ENCODE measurements around the gene CBL. TPM values are rescaled to one million over a fixed set of nuclear protein-coding genes. Genes with fewer than 3 reads are reported as not detected.

Gene CBL
- total RNA-seq, 4 donors from 2014 or later, result 10.0 to 39.9 (median 13.0) TPM

DNA sequence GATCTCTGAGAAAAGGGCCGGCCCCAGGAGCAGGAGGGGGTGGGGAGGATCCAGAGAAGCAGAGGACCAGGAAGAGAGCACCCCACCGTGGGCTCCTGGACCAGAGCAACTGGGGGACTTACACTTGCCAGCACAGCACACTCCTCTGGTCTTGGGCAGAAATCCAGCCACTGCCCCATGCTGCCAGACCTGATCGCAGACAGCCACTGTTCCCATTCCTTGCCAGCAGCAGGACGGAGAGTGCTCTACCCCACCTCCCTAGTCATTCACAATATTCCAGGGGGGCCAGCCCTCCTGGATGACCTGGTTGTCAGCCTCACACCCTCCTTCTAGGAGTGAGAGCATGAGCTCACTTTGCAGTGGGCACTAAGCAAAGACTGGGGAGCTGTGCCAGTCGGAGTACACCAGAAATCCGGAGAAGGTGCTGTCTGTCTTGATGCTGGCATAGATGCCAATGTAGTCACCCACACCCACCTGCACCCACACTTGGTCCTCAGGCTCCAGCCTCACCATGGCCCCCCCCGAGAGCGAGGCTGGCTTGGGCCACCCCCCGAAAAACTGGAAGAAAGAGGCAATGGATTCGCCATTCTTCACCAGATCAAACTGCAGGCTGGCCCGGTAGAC lies 132.9 kb downstream of the CBL start:
- DNase-seq, result no peak
- peak overlapping the region; percentile 49 to 63 for H3K4me3 ChIP-seq
- no peaks in the 10 kb centered on the region for H3K27me3 ChIP-seq
- TF ChIP-seq POLR2A (IDR thresholded peaks at IDR 0.05), result no peak
- TF ChIP-seq, protein P1, sequence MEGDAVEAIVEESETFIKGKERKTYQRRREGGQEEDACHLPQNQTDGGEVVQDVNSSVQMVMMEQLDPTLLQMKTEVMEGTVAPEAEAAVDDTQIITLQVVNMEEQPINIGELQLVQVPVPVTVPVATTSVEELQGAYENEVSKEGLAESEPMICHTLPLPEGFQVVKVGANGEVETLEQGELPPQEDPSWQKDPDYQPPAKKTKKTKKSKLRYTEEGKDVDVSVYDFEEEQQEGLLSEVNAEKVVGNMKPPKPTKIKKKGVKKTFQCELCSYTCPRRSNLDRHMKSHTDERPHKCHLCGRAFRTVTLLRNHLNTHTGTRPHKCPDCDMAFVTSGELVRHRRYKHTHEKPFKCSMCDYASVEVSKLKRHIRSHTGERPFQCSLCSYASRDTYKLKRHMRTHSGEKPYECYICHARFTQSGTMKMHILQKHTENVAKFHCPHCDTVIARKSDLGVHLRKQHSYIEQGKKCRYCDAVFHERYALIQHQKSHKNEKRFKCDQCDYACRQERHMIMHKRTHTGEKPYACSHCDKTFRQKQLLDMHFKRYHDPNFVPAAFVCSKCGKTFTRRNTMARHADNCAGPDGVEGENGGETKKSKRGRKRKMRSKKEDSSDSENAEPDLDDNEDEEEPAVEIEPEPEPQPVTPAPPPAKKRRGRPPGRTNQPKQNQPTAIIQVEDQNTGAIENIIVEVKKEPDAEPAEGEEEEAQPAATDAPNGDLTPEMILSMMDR (IDR thresholded peaks at IDR 0.05), result no peak
- H3K4me1 ChIP-seq, result peaks cover 0 to 21% of the 10 kb centered on the region in 2 donors
- H3K36me3 ChIP-seq, result no peaks in the 10 kb centered on the region
- H3K9me3 ChIP-seq, result no peaks in the 10 kb centered on the region
- intact Hi-C loops (cut with DNase I; ENCODE audit: low total_unique reads), result loop anchor here (10.0 kb wide), 1 partner anchor 244 kb away; a partner anchor contains a TSS
- peak overlapping the region; percentile 83 to 95 for H3K27ac ChIP-seq

DNA sequence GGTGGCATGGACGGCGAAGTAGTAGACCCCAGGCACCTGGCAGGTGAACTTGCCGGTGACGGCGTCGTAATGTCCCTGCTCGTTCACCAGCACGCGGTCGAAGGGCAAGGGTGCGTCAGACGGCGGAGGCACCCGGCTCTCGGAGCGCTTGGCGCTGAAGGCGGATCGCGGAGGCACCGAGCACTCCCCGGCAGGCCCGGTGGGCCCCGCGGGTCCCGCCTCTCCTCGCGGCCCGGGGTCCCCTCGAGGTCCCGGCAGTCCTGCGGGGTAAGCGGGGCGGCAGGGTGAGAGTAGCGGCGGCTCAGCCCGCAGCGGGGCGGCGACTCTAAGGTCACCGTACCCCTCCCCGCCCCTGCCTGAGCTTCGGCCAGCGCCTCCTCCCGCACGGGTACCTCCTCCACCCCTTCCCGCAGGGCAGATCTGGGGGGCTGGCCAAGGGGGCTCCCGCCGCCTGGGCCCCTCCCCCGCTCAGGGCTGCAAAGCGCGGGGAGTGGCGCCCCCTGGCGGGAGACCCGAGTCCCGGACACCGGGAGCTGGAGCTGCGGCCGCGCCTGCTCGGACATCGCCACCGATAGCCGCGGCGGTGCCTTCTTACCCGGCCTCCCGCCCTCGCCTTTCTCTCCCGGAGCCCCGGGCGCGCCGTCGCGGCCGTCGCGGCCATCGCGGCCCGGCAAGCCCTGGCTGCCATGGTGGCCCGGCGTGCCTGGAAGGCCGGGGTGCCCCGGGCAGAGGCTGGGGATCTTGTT lies 133.6 kb downstream of the CBL start:
- H3K4me1 ChIP-seq, result peaks cover 0 to 21% of the 10 kb centered on the region in 2 donors
- no peaks in the 10 kb centered on the region for H3K36me3 ChIP-seq
- intact Hi-C loops (cut with DNase I; ENCODE audit: low total_unique reads), result loop anchor here (10.0 kb wide), 1 partner anchor 245 kb away; a partner anchor contains a TSS
- H3K27me3 ChIP-seq, result no peaks in the 10 kb centered on the region
- no peaks in the 10 kb centered on the region for H3K9me3 ChIP-seq
- DNase-seq, result peak; percentile 70 to 76
- peak; percentile 49 to 52 for TF ChIP-seq POLR2A (IDR thresholded peaks at IDR 0.05)
- TF ChIP-seq, protein P1 (IDR thresholded peaks at IDR 0.05), result peak; percentile 84 to 91 (median 90)
- peak overlapping the region; percentile 83 to 95 for H3K27ac ChIP-seq
- H3K4me3 ChIP-seq, result peak overlapping the region; percentile 49 to 63

DNA sequence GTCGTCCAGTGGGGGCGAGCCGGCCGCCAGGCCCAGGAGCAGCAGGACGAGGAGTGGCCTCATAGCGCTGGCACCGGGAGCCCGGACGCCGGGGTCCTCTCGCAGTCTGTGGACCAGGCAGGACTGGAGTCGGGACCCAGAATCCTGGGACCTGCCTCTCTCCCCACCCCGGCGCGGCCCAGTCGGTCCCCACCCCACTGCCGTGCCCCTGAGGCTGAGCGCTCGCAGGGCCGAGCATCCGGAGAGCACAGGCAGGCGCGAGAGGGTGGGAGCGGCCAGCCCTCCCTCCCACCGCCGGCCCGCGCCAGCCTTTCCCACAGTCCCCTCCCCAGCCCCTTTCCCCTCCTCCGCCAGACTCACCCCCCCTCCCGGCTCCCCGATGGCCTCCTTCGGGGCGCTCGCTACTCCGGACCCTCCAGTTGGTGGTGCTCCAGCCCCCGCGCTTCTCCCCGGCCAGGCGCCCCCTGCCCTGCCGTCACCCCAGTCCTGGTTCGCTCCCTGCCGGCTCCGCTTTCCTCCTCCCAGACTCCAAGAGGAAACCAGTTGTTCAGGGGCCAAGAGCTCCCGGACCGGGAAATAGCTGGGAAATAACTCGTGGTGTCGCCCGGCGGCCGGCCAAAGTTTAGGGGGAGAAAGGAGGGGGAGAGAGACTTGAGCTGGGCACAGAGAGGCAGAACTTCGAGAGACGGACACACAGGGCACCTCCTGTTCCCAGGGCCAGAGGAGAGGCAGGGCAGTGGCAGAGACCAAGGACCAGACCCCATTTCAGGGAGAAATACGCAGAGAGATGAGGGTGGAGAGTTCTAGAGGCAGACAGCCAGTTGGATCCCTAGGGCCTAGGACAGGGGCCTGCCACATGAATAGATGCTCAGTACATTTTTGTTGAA lies 134.4 kb downstream of the CBL start, which contains the start of gene C1QTNF5:
Gene C1QTNF5 (minus strand): TSS at position 549 of the 887 bp plus-strand sequence. CDS start 486 bp downstream, at position 63.
- intact Hi-C loops (cut with DNase I; ENCODE audit: low total_unique reads), result no loop called here
- TF ChIP-seq, protein P1 (IDR thresholded peaks at IDR 0.05), result peak in 1 of 4 experiments; percentile 5
- TF ChIP-seq POLR2A (IDR thresholded peaks at IDR 0.05), result peak in 1 of 2 donors; percentile 46
- peak; percentile 87 to 90 for DNase-seq
- no peaks in the 10 kb centered on the region for H3K27me3 ChIP-seq
- peaks cover 0 to 13% of the 10 kb centered on the region in 2 donors for H3K4me1 ChIP-seq
- peak within 1 kb of the TSS; percentile 83 to 95 for H3K27ac ChIP-seq
- no peaks in the 10 kb centered on the region for H3K9me3 ChIP-seq
- no peaks in the 10 kb centered on the region for H3K36me3 ChIP-seq
- H3K4me3 ChIP-seq, result peak within 1 kb of the TSS; percentile 49 to 63

DNA sequence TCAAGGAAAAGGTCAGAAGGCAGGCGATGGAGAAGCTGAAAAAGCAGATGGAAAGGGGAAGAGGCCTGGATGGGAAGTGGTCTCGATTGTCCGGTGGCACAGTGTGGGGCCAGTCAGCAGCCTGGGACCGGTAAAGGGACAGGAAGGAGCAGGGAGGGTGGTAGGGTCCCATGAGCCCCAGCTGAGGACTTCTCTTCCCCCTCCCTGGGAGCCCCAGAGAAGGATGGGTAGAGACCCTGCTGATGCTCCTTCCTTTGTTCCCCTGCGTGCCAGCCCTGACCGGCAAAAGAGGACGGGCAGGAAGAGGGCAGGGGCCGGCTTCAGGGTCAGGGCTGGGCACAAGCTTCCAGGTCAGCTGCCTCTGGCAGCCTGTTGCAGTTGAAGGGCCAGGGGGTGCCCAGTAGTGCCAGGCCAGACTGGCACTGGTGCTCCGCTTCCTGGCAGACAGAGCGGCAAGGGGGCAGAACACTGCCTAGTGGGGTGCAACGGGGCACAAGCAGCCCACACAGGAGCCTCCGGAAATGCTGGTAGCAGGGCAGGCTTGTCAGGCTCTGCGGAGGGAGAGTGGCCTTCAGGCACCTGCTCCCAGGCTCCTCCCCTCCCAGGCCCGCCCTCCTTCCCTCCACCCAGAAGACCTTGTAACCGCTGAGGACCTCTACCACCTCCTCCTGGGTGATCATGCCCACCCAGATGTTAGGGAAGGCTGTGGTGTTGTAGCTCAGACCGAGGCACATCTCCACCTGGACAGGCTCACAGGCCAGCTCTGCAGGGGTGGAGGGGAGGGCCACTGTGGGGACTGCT lies 135.3 kb downstream of the CBL start:
- Histone ChIP-seq H3K4me1 (peaks cover 0 to 13% of the 10 kb centered on the region in 2 donors), H3K36me3 (no peaks in the 10 kb centered on the region), H3K9me3 (no peaks in the 10 kb centered on the region), H3K4me3 (no peak overlapping the region), H3K27ac (peak overlapping the region; percentile 83 to 95), H3K27me3 (no peaks in the 10 kb centered on the region)
- TF ChIP-seq, protein P1 (IDR thresholded peaks at IDR 0.05), result no peak
- TF ChIP-seq POLR2A (IDR thresholded peaks at IDR 0.05), result no peak
- DNase-seq, result no peak
- intact Hi-C loops (cut with DNase I; ENCODE audit: low total_unique reads), result no loop called here
